Fibroblast of gingiva (primary cell): ENCODE data around the gene TUBB3.
"Not testable (repeated sequence)": the region's sequence is repeated elsewhere in the genome, so short reads cannot be mapped to it uniquely, and the experiment has no call there.

ENCODE experiments used
- DNase-seq: peaks from one replicate; pipeline ENCODE4 v3.0.0-alpha.2; 2011; ENCODE audit warnings: low read depth

Gene TUBB3

DNA sequence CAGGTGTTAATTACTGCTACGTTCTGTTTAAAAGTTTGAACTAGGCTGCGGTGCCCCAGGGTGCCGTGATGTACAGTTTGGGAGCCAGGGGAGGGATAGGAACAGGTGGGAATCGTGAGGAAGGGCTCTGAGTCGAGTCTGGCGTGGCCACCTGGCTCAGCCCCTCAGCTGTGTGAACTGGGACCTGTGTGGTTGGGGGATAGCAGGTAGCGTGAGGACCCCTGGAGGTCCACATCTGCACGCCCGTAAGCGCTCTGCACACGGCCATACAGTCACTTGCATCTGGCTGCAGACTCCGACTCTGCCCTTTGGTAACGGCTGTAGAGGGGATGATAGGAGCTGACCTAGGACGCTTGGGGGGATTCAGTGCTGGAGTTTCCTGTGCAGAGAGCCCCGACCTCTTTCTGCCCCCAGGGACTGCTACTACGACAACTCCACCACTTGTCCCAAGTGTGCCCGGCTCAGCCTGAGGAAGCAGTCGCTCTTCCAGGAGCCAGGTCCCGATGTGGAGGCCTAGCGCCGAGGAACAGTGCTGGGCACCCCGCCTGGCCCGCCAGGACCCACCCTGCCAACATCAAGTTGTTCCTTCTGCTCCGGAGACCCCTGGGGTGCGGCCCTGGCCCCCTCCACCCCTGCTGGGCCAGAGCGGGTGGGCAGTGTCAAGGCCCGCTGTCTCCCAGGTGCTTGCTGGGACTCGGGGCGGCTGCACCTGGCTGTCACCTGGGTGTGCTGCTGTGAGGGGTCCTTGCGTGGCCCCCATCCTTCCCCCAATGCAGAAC lies 42.5 kb downstream of the TUBB3 start:
- DNase-seq: no peak

DNA sequence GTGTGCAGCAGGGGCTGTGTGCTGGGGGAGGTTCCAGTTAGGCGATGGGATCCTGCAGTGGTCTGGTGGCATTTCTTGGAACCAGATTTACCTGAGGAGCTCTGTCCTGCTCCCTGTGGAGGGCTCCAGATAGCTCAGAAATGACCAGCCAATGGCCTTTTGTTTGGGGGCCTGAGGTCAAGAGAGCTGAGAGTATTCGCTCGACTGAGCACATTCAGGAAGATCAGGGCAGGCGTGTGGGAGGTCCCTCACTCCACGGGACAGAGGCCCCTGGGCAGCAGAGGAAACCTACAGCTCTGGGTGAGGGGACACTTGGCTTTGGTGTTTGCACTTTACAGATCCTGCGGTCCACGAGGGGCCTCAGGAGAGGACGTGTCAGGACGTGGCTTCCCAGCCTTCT lies 43.6 kb downstream of the TUBB3 start:
- DNase-seq: no peak

DNA sequence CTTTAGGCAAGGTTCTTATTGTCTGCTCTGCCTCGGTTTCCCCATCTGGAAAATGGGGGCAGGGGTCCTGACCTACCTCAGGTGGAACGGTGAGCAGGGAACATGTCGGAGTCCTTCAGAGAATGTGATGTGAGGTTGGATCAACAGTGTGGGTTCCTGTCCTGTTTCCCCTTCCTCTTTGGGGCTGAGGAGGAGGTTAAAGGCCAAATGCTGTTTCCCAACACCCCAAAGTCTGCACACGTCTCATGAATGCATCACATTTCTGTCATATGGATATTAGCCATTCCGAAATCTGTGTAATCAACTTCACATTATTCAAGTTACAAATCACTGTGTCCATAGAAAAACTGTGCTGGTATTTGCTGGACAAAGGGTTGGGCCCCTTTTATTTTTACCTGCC lies 44.3 kb downstream of the TUBB3 start:
- not testable (repeated sequence) for DNase-seq

- not testable (repeated sequence) for DNase-seq
Observed at GRCh38 chr16:89968074-89968473, 44.9 kb downstream of the TUBB3 start.

DNA sequence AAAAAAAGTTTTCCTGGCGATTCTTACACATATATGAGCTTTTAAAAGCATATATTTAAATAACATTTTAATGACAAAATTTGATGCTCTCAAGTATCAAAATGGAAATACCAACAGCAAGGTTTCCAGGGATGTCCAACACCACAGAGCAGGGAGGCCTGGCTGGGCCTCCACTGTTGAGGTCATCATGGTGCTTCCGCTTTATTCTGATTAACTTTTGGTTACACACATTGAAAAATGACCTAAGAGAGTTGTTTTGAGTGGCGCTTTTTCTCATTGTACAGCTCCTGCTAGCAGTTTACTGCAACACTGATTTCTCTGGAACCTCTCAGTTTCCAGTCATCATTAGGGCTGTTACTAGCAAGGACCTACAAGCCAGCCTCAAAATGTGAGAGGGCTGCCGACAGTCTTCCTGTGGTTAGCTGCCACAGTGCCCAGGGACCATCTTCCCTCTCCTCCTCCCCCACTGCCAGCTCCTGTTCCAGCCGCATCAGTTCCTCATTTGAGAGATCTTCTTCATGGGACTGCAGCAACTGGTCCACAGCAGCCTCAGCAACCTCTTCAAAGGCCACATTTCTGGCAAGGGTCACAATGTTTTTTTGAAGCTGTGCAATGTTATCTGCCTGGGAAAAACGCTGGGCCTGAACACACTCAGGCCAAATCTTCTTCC lies 46.7 kb downstream of the TUBB3 start:
- no peak for DNase-seq

GRCh38 chr16:89971495-89972243 lies 48.5 kb downstream of the TUBB3 start:
- no peak for DNase-seq

GRCh38 chr16:89972244-89973234 lies 49.4 kb downstream of the TUBB3 start:
- peak; percentile 87 for DNase-seq

DNA sequence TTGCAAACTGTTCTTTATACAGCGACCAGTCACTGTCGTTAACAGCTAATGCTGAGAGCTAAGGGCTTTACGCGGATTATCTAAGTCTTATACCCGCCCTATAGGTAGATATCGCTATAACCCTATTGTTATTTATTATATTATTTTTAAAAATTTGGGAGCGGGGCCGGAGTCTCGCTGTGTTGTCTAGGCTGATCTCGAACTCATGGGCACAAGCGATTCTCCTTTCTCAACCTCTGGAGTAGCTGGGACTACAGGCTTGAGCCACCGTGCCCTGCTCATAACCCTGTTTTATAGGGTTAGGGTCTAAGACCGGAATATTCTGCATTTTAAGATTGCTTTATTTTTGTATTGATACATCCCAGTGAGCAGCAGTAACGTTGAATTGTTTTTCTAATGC lies 50.1 kb downstream of the TUBB3 start:
- DNase-seq: no peak

- no peak for DNase-seq
Observed at GRCh38 chr16:89973654-89974335, 50.7 kb downstream of the TUBB3 start.

DNA sequence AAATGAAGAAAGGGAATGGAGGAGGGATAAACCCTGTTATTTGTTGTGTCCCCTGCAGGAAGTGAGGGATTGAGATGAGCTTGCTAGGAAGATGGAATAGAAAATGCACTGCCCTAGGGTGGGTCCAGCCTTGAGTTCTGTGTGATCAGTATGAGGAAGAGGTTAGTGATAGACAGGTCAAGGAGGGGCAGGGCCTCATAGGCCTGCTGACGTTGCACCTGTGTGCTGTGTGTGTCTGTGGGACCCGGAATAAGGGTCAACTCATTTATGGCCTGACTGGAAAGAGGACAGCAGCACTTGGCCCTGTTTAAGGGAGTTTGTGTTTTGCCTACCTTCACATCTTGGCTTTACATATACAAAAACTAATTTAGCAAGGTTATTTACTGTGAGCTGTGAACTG lies 51.7 kb downstream of the TUBB3 start:
- no peak for DNase-seq

DNA sequence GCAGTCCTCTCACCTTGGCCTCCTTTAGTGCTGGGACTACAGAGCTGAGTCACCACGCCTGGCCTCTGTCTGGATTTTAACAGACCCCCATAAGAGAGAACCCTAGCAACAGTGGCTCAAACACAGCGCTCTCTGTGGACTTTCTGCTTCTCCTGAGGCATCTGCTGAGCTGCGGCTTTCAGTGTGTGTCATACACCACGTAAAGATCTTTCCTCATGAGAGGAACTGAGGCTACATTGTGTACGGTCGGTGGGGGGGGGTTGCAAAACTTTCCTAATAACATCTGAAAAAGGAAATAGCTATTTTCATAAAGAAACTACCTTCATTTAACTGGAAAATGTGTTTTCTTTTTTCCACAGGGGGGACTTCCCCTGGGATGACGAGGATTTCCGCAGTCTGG lies 58.3 kb downstream of the TUBB3 start:
- no peak for DNase-seq

DNA sequence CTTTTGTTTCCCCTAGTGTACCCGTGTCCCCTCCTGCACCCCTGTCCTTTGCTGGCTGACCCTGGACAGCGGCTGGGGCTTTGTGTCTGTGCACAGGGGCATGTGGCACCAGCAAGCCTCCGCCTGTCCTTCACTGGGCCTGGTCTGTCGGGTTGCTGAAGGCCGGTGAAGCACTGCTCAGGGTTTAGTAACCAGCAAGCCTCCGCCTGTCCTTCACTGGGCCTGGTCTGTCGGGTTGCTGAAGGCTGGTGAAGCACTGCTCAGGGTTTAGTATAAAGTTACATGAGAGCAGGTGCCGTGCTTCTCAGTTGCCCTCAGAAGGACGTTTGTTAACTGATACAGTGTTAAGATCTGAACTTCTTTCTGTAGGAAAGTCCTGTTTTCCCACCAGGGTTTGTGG lies 59.2 kb downstream of the TUBB3 start:
- no peak for DNase-seq

GRCh38 chr16:89983536-89983935 lies 60.4 kb downstream of the TUBB3 start:
- no peak for DNase-seq

DNA sequence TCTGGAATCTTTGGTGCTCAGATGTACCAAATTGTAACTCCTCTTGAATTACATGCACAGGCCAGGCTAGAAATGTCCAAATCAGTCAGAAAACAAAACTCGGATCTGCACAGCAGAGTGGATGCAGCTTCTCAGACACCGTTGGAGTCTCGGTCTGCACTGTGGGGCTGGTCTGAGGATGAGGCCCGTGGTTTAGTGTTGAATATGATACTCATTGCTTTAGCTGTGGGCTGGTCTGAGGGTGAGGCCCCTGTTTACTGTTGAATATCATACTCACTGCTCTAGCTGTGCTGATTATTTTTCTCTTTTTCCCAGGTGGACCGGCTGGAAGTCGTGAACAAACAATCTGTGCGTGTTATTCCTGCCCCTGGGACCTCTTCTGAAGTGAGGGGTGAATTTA lies 61.1 kb downstream of the TUBB3 start:
- no peak for DNase-seq

- DNase-seq: no peak
Observed at GRCh38 chr16:89985219-89985618, 62.1 kb downstream of the TUBB3 start.
